NCI-H345 treated with DMSO at 0.1 percent for 48 hours (cell line): Measurements from ENCODE around the gene ASTN2.

Source experiments
- DNase-seq: peaks from one replicate; lab custom pipeline; 2025; ENCODE audit not compliant: unreplicated experiment; lab: John Stamatoyannopoulos, UW

Gene ASTN2

DNA sequence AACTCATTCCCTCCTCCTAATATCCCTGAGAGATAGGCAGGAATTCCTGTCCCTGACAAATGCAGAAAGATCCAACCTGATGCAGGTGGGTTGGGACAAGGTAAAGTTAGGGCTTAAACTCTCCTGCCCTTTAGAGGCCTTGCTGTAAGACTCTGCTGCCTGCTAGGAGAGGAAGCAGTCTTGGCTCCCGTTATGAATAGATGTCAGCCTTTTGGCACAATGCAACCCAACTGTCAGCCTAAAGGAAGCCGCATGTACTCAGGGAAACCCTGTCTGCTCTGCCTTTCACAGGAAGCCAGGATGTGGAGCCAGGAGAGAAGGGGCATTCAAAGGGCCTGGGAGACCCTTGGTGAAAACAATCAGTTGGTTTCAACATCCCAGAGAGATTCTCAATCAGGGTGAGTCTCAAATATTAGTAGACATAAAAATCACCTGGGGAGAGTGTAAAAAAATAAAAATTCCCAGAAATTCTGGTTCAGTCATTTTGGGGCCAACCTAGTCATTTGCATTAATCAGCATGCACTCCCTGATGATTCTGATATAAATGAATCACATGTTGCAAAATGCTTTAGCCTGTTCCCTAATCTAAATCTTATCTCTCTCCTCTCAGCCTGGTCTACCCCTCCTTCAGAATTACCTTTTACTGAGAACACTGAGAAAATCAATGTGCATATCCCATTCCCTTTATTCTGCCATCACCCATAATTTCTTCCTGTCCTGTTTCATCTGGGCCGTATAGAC is 864.0 kb downstream of the ASTN2 start:
- DNase-seq = no peak

DNA sequence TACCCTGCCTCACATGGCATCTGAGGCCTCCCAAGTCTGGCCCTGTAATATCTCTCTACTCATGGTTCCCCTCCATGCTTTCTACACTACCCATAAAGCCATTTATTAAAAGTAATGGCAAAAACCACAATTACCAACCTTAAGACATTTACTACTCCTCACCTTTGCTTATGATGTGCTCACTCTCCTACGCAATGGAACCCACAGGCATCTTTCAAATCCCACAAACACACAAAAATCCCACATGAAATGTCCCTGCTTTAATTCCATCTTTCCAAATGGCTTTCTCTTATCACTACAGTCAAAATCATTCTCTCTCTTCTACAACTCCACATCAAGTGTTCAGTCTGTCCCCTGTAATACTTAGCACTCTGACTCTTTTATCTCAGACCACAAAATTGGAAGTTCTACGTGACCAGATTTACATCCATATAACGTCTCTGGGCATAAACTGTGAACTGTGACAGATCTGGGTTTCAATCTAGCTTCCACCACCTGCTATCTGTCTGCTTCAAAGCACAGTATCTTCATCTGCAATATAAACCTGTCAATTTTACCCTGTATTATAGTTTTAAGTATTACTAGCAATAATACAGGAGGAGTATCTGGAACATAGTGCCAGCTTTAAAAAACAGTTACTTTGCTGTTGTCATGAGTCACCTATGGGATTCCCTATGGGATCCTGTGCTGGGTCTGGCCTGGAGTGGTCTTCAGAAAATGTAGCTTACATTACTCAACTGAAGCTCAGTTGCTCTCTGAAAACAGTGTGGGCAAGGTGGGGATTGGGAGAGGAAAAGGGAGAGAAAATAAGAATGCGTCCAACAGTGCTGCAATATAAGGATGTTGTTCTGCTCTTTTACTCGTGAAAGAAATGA is 864.8 kb downstream of the ASTN2 start:
- DNase-seq = no peak

DNA sequence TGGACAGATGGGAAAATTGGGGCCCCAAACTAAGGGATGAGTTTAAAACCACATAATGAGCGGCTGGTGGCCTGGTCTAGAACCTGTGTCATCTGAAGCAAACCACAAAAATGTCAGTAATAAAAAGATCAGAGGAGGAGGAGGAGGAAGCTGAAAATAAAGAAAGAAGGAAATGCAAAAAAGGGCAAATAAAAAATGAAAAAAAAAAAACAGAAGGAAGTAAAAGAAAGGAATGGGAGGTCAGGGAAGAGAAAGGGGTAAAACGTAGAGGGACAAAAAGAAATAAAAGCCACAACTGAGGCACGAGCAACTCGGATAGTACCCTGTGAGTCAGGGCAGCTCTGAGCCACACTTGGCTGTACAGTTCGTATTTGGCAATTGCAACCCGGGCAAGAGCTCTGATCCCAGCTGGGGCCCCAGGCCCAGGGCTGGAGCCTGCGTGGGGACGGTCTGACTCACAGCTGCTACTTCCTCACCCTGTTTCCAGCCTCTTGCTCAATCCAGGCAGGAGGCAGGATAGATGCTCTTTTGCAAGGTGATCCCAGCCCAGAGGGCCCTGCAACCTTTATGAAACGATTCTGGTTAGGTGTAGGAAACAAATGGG is 865.7 kb downstream of the ASTN2 start:
- no peak for DNase-seq

DNA sequence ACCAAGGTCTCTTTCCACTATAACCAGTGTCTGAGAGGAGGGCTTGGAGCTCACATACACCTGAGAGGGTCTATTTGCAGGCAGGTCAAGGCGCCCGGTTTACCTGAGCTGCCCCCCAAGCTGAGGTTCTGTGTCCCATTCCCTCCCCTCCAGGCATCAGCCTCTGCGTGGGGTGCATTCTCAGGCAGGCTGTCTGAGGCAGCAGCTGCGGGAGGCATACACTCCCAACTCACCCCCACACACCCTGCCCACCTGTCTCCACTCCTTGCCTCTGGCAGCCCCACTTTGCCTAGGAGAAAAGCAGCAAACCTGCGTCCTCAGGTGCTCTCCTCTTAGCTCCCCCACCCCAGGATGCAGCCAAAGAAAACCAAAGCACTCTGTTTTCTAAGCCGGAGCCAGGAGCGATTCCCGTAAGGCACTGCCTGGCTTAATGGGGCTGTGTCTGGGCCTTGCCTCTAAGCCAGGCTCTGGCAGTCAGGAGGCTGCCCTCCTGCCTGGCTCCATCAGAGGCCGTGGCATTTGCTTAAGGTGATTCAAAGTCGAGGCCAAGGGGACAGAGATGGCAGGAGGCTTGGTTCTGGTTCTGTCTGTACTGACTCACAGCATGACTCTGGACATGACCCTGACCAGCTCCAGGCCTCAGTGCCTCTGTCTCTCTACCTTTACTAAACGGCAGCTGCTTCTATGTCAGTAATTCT is 867.0 kb downstream of the ASTN2 start:
- no peak for DNase-seq

DNA sequence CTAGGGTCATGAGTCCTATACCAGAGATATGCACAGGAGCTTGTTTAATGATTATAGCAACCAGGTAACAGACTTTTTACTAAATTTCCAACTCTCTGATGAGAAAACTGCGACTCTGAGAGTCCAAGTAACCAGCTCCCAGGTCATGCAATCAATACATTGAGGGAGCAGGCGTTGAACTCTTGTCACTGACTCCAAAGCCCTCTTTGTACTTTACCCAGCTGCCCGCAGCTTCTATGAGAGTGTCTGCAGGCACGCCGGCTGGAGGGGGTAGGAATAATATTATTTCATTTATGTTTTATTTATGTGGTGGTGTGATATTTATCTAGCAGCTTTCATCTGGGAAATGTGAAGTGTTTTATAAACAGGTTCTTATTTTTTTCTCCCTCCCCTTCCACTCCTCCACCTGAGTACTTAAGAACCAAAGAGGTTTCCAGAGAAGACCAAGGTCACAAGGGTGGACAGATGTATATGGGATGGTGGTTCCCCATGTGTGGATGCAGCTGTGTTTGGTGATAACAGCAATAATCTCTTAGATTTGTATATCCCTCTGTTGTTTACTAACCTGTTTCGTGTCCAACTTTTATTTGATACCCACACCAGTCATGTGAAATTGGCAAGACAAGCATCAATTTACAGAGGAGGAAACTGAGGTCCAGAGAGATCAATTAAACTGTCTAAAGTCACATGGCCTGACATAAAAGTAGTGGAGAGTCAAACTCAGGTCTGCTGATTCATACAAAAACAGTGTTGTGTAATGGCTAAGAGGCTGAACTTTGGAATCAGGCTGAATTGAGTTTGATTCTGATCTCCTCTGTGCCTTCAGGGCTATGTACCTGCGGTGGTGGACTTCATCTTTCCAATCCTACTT is 867.9 kb downstream of the ASTN2 start:
- no peak for DNase-seq

DNA sequence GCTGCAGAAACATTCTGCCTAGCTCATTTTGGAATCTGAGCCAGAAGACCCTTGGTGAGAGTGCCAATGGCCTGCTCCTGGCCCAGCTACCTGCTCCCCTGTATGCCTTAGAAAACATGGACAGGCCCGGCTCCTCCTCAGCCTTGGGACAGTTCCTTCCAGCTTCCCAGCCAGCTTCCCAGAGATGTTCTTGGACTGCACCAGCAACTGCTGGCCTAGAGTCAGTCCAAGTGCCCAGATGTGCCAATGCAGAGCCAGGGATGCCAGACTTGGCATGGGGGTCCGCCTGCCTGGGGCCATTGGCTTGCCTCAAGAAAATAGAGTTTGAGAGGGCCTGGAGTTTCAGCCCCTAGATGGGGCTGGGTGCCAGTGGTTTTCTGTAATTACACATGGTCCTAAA is 870.0 kb downstream of the ASTN2 start:
- DNase-seq = no peak

DNA sequence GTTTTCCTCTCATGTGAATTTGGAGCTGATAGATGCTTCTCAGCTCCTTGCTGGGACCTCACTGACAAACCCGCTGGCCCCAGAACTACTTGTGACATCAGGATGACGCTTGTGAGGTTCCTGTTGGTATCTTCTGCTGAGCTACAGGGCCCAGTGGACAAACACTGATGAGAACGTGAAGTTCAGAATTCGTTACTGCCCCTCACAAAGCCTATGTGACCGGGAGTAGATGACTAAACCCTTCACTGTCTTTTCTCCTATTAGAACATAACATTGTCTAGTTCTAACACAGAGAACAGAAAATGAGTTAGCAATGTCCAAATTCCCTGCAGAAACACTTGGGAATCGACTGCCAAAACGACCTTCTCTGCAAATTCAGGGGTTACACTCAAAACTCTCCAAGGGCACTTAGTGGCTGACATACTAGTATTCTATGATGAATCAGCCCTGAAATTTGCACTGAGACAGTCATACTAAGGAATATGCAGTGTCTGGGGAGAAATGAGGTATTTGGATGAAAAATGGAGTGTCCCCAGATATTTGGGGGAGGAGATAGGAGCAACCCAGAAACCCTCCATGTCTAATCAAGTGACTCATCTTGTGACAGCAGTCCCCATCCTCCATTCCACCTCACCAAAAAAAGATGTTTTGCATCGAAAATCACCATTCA is 871.0 kb downstream of the ASTN2 start:
- no peak for DNase-seq

DNA sequence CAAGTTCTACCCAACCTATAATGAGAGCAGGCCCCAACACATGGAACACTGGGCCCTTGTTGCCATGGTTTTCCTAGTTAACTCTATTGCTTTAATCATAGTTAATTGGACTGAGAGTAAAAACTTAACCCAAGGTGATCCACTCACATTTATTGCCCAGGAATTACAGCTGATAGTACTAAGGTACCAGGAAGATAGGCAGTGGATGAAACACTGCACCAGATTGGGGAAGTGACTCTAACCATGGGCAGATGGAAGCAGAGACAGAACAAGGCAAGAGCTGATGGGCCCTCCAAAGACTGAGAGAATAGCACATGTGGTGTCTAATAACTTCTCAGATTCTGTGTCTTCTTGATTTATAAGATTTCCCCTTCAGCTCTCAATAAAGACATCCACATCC is 873.5 kb downstream of the ASTN2 start:
- DNase-seq = no peak

DNA sequence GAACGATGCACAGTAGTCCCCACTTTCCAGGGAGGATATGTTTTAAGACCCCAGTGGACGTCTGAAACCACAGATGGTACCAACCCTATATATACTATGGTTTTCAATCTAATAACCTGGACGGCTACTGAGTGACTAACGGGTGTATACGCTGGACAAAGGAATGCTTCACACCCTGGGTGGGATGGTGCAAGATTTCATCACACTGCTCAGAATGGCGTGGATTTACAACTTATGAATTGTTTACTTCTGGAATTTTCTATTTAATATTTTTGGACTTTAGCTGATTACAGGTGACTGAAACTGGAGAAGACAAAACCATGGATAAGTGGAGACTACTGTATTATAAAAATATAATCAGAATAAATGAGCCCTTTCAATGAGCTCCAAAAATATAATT is 875.3 kb downstream of the ASTN2 start:
- no peak for DNase-seq

DNA sequence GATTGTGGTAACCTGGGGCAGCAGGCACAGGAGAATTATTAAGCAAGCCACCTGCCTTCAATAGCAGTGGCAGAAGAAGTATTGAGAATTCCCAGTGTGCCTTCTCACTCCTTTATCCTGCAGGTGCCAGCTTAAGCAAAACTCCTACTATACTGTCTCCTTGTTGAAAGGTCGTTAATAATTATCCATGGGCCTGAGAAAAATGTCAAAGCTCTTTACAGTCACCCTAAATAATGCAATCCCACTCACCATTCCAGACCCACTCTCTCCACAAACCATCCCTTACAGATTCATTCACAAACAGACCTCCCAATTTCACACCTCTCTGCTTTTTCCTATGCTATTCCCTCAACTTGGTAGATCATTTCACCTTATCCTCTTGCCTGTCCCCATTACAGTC is 889.2 kb downstream of the ASTN2 start:
- no peak for DNase-seq

DNA sequence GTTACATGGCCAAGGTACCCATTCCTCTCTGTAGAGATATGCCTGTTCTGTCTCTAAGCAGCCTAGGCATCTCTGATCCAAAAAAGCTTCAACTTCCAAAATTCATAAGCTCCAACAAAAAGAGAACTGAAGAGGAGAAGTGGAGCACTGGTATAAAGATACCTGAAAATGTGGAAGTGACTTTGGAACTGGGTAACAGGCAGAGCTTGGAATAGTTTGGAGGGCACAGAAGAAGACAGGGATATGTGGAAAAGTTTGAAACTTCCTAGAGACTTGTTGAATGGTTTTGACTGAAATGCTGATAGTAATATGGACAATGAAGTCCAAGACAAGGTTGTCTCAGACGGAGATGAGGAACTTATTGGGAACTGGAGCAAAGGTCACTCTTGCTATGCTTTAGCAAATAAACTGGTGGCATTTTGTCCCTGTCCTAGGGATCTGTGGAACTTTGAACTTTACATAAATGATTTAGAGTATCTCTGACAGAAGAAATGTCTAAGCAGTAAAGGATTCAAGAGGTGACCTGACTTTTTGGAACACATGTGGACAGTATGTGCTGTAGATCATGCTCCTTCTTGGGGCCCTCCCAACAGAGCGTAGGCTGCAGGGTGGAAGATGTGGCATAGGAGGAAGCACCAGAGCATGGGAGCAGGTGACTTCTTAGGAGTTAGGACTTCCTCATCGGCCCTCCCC is 889.9 kb downstream of the ASTN2 start:
- DNase-seq = no peak

DNA sequence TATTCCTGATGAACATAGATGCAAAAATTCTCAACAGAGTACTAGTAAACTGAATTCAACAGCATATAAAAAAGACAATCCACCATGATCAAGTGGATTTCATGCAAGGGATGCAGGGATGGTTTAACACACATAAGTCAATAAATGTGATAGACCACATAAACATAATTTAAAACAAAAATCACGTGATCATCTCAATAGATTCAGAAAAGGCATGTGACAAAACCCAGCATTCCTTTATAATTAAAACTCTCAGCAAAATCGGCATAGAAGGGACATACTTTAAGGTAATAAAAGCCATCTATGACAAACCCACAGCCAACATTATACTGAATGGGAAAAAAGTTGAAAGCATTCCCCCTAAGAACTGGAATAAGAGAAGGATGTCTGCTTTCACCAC is 894.6 kb downstream of the ASTN2 start:
- no peak for DNase-seq

DNA sequence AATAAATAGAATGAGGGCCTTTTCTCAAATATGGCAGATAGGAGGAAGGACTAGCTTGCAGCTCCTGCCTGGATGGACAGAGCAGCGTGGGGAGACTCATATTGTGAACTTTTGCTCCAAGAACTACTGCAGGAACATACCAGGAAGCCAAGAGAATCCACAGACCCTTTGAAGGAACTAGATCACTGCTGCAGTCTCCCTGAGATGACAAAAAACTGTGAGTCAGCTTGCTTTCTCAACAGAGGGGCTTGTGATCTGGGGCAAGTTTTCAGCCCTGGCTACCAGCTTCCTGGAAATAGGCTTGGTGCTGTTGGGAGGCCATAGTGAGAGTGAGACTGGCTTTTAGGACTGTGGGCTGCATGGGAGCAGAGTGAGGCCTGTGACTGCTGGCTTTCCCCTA is 898.4 kb downstream of the ASTN2 start:
- no peak for DNase-seq

DNA sequence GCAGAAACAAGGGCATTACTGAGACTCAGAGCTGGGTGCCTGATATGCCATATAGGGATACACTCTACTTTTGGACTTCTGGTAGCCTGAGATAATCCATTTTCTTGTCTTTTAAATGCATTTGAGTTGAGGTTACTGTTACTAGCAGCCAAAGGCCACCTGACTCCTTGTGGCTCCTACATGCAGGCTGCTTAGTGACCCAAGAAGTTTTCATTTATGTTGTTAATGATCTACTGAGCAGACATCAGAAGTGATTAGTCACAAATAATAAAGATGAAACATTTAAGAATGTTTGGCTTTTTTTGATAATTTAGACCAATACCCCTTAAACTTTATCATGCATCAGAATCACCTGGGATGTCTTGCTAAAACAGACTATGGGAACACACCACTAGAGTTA is 899.3 kb downstream of the ASTN2 start:
- no peak for DNase-seq

DNA sequence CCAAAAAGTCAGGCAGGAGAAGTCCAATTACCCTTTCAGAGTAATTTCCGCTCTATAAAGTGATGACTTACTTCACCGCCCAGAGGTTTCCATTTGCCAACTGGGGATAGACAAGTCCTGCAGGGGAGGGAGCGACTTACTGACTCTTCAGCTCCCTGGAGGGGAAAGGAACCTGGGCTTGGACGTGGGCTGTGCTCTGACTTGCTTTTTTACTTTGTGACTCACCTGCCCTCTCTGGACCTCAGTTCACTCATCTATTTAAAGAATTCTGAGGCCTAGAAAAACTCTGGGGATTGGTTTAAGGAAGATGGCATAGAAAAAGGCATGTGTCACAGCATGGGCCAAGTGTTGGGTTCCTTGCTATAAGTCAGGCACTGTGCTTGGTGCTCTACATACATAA is 908.2 kb downstream of the ASTN2 start:
- no peak for DNase-seq

DNA sequence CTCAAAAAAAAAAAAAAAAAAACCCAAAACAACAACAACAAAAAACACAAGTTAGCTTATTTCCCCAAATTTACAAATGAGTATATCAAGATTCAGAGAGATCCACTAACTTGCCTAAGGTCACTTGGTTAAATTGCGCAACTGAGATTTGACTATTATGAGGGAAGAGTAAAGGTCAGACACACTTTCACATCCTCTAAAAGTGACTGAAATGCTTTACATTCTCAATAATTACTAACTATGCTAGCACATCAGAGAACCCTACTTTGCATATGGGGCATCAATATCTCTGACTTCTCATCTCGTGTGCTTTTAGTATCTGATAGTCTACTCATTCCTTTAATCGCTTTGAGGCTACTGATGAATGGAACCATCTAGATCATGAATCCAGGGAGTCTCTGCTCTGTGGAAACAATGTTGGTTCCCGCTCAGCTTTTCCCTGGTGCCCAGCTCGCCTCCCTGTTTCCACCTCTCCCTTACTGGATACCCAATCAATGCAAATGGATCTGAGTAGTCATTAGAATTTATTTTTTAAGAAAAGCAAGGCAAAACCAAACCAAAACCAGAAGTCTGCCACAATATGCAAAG is 909.9 kb downstream of the ASTN2 start:
- no peak for DNase-seq

DNA sequence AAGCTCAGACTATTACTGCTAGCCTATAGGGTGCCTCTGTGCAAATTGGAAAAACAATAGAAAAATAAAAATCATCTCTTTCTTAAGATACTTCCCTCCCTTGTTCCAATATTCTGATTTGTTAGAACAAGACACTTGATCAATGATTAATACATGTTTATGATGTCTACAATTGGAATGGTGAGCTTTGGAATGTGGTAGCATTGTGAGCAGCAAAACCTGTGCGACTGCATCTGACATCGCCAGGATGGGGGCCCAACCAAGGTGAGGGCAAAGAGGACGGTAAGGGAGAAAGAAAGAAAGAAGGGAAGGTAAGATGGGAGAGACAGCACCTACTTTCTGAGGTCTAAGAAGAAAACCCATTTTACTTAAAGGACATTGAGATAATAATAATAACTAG is 910.8 kb downstream of the ASTN2 start:
- DNase-seq = no peak

DNA sequence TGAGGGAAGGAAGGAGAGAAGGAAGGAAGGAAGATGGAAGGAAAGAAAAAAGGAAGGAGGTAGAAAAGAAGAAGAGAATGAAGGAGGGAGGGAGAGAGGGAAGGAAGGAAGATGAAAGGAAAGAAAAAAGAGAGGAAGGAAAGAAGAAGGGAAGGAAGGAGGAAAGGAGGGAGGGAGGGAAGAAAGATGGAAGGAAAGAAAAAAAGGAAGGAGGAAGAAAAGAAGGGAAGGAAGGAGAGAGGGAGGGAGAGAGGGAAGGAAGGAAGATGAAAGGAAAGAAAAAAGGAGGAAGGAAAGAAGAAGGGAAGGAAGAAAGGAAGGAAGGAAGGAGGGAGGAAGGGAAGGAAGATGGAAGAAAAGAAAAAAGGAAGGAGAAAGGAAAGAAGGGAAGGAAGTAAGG is 912.1 kb downstream of the ASTN2 start:
- DNase-seq = no peak

DNA sequence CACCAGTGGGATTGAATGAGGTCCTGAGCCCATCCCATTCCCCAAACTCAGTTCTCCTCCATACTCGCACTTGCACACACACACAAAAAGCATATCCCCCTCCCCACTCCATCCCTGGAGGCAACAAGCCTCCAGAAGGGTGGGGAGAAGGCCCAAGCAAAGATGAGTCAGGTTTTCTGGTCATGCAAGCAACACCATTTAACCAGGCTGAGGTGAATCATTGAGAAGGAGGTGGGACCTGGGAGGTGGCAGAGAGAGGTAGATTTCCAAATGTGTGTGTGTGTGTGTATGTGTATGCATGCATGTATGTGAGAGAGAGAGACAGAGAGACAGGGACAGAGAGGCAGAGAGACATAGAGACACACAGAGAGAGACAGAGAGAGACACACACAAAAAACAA is 913.0 kb downstream of the ASTN2 start:
- DNase-seq = no peak
